Stimulated activated CD8-positive, alpha-beta memory T cell treated with anti-CD3 and anti-CD28 coated beads, Interleukin-15, amount 100 ng/mL, for 4 hours (primary cell): ENCODE measurements around the gene EPDR1.

Experiments
- DNase-seq, 2 donors: peaks; one replicate each; pipeline ENCODE4 v3.0.0-alpha.2; 2020; ENCODE audit warnings: low read depth in 2 of 2

Gene EPDR1

GRCh38 chr7:37977243-37977642 lies 56.8 kb downstream of the EPDR1 start:
- DNase-seq, result no peak

- no peak for DNase-seq
Measured at GRCh38 chr7:37981664-37982063, 61.2 kb downstream of the EPDR1 start.

GRCh38 chr7:37982423-37982822 lies 62.0 kb downstream of the EPDR1 start:
- DNase-seq, result no peak

- DNase-seq, result no peak
Measured at GRCh38 chr7:37984750-37985390, 64.4 kb downstream of the EPDR1 start.

GRCh38 chr7:37986908-37987330 lies 66.5 kb downstream of the EPDR1 start:
- no peak for DNase-seq

- no peak for DNase-seq
Measured at GRCh38 chr7:37987732-37988131, 67.3 kb downstream of the EPDR1 start.

GRCh38 chr7:37988721-37989650 lies 68.5 kb downstream of the EPDR1 start:
- no peak for DNase-seq

GRCh38 chr7:37990337-37990736 lies 69.9 kb downstream of the EPDR1 start:
- no peak for DNase-seq

GRCh38 chr7:37993060-37993501 lies 72.6 kb downstream of the EPDR1 start:
- no peak for DNase-seq

GRCh38 chr7:37999673-38000072 lies 79.2 kb downstream of the EPDR1 start:
- DNase-seq, result no peak

GRCh38 chr7:38000272-38000671 lies 79.8 kb downstream of the EPDR1 start:
- no peak for DNase-seq
